ENCODE results near the gene PKP3.

The PKP3 gene

DNA sequence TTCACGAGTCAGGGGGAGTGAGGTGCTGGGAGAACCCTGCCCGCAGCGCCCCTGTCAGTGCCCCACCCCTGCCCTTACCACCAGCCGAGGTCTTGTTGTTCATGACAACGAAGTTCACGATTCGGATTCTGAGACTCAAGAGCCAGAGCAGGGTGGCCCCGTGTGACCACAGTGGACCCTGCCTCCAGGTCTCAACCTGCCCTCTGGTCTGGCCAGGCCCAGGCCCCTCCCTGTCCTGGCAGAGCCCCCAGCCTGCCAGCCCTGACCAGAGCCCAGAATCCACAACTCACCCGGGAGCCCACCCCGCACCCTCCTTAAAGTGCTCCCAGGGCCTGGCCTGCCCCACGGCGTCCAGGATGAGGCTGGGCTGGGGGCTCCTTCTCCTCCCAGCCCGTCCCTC lies 37.9 kb downstream of the PKP3 start:
- no peaks in the 10 kb centered on the region for H3K36me3 ChIP-seq (ENCODE audit: control insufficient read depth, insufficient read depth, low read length)
- no peak overlapping the region for H3K9ac ChIP-seq
- H3K27me3 ChIP-seq (ENCODE audit: control insufficient read depth, insufficient read depth, low read length), result no peaks in the 10 kb centered on the region
- TF ChIP-seq, protein P1, sequence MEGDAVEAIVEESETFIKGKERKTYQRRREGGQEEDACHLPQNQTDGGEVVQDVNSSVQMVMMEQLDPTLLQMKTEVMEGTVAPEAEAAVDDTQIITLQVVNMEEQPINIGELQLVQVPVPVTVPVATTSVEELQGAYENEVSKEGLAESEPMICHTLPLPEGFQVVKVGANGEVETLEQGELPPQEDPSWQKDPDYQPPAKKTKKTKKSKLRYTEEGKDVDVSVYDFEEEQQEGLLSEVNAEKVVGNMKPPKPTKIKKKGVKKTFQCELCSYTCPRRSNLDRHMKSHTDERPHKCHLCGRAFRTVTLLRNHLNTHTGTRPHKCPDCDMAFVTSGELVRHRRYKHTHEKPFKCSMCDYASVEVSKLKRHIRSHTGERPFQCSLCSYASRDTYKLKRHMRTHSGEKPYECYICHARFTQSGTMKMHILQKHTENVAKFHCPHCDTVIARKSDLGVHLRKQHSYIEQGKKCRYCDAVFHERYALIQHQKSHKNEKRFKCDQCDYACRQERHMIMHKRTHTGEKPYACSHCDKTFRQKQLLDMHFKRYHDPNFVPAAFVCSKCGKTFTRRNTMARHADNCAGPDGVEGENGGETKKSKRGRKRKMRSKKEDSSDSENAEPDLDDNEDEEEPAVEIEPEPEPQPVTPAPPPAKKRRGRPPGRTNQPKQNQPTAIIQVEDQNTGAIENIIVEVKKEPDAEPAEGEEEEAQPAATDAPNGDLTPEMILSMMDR (IDR thresholded peaks at IDR 0.05), result no peak
- no peaks in the 10 kb centered on the region for H3K4me1 ChIP-seq
- no peaks in the 10 kb centered on the region for H3K79me2 ChIP-seq
- no peaks in the 10 kb centered on the region for H3K9me3 ChIP-seq (ENCODE audit: control insufficient read depth, low read length)
- no peak overlapping the region for H3K27ac ChIP-seq
- H3K4me2 ChIP-seq (ENCODE audit: low read length), result no peak overlapping the region
- no peak overlapping the region for H3K4me3 ChIP-seq (ENCODE audit: low read depth, low read length)
- no peak overlapping the region for H2AFZ ChIP-seq

DNA sequence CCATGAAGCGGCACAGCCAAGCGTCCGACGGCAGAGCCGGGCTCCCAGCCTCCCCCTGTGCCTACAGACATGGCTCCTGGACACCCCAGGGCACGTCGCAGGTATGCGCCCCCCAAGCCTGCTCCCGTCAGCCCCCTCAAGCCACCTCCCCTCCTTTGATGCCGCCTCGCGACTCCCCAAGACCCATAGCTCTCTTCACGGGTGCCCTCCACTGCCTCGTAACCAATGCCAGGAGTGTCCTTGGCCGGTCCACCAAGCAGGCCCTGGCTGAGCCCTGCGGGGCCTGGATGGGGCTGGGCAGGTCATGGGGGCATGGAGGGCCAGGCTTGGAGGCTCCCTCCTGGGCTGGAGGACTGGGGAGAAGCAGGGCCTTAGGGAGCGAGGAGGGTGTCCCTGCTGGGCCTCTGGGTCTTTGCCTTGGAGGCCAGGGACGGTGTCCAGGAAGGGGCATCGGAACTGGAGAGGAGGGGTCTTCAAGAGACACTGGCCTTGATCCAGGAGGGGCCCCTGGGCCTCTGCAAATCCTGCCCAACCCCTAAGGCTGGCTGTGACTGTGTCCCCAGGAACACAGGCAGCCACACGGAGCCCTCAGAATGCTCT lies 38.6 kb downstream of the PKP3 start:
- Histone ChIP-seq H3K27me3 (ENCODE audit: control insufficient read depth, insufficient read depth, low read length) (no peaks in the 10 kb centered on the region), H3K4me1 (no peaks in the 10 kb centered on the region), H3K27ac (no peak overlapping the region), H3K4me2 (ENCODE audit: low read length) (no peak overlapping the region), H3K36me3 (ENCODE audit: control insufficient read depth, insufficient read depth, low read length) (no peaks in the 10 kb centered on the region), H3K9me3 (ENCODE audit: control insufficient read depth, low read length) (no peaks in the 10 kb centered on the region), H3K79me2 (no peaks in the 10 kb centered on the region), H3K9ac (no peak overlapping the region), H2AFZ (no peak overlapping the region), H3K4me3 (ENCODE audit: low read depth, low read length) (no peak overlapping the region)
- TF ChIP-seq, protein P1 (IDR thresholded peaks at IDR 0.05), result no peak

DNA sequence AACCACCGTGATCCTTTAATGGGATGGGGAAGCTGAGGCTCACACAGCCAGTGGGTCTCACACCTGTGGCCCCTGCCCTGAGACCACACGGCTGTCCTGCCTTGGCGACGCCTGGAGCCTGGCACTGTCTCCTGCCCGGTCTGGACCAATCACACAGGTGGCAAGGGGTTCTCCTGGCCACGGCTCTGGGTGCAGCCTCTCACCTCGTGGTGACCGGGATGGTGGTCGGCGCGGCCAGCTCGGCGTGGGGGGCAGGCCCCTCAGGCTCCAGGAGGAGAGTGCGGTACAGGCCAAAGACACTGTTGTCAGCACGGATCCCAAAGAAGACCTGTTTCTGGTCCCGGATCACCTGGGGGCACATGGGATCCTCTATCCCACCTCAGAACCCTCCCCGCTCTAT lies 39.1 kb downstream of the PKP3 start:
- no peaks in the 10 kb centered on the region for H3K36me3 ChIP-seq (ENCODE audit: control insufficient read depth, insufficient read depth, low read length)
- no peak overlapping the region for H3K27ac ChIP-seq

DNA sequence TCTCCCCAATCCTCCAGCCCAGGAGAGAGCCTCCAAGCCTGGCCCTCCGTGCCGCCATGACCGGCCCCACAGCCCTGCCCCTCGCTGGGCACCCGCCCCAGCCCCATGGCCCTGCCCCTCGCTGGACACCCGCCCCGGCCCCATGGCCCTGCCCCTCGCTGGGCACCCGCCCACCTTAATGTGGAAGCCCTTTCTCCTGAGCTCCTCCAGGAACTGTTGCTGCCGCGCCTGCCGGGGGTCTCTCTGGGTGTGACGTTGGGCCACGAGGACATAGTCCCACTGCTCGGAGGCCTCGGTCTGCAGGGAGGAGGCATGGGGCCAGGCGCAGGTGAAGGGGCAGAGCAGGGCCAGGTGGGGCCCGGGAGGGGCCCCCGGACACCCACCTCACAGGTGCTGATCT lies 39.6 kb downstream of the PKP3 start:
- H3K27me3 ChIP-seq (ENCODE audit: control insufficient read depth, insufficient read depth, low read length), result no peaks in the 10 kb centered on the region

More for the DNA sequence above, 39.1 kb downstream of the PKP3 start:
- Histone ChIP-seq H3K4me1 (no peaks in the 10 kb centered on the region), H3K79me2 (no peaks in the 10 kb centered on the region), H2AFZ (no peak overlapping the region), H3K4me3 (ENCODE audit: low read depth, low read length) (no peak overlapping the region), H3K9me3 (ENCODE audit: control insufficient read depth, low read length) (no peaks in the 10 kb centered on the region), H3K4me2 (ENCODE audit: low read length) (no peak overlapping the region), H3K9ac (no peak overlapping the region), H3K27me3 (ENCODE audit: control insufficient read depth, insufficient read depth, low read length) (no peaks in the 10 kb centered on the region)
- TF ChIP-seq, protein P1 (IDR thresholded peaks at IDR 0.05), result no peak

More for the DNA sequence above, 39.6 kb downstream of the PKP3 start:
- H3K4me2 ChIP-seq (ENCODE audit: low read length), result no peak overlapping the region
- H2AFZ ChIP-seq, result no peak overlapping the region
- H3K4me3 ChIP-seq (ENCODE audit: low read depth, low read length), result no peak overlapping the region
- H3K4me1 ChIP-seq, result no peaks in the 10 kb centered on the region
- no peaks in the 10 kb centered on the region for H3K9me3 ChIP-seq (ENCODE audit: control insufficient read depth, low read length)
- H3K27ac ChIP-seq, result no peak overlapping the region
- no peak overlapping the region for H3K9ac ChIP-seq
- H3K36me3 ChIP-seq (ENCODE audit: control insufficient read depth, insufficient read depth, low read length), result no peaks in the 10 kb centered on the region
- TF ChIP-seq, protein P1 (IDR thresholded peaks at IDR 0.05), result no peak
- no peaks in the 10 kb centered on the region for H3K79me2 ChIP-seq
